Keratinocyte (primary cell): ENCODE data around the gene CASP3.

ENCODE experiments used
- EZH2 ChIP-seq: IDR thresholded peaks from one replicate; pipeline ENCODE4 v1.6.1; 2012; ENCODE audit warnings: inconsistent platforms, mild to moderate bottlenecking, low read length, moderate library complexity
- TF ChIP-seq, protein P1 (sequence below), 3 experiments: IDR thresholded peaks in 1 of 3; conservative IDR thresholded peaks in 1 of 3; optimal IDR thresholded peaks in 1 of 3; 2 replicates in 2 of 3; 3 replicates in 1 of 3; pipeline versions ENCODE3 to v1.5.1; 2011; ENCODE audit warnings: low read length in 3 of 3, mild to moderate bottlenecking in 3 of 3, moderate library complexity in 2 of 3, control low read depth in 1 of 3, inconsistent platforms in 1 of 3; ENCODE audit not compliant: insufficient read depth in 2 of 3; ENCODE audit errors: extremely low read depth in 1 of 3

GRCh38 chr4:184635381-184635780, 13.9 kb downstream of the CASP3 start:
- TF ChIP-seq, protein P1, sequence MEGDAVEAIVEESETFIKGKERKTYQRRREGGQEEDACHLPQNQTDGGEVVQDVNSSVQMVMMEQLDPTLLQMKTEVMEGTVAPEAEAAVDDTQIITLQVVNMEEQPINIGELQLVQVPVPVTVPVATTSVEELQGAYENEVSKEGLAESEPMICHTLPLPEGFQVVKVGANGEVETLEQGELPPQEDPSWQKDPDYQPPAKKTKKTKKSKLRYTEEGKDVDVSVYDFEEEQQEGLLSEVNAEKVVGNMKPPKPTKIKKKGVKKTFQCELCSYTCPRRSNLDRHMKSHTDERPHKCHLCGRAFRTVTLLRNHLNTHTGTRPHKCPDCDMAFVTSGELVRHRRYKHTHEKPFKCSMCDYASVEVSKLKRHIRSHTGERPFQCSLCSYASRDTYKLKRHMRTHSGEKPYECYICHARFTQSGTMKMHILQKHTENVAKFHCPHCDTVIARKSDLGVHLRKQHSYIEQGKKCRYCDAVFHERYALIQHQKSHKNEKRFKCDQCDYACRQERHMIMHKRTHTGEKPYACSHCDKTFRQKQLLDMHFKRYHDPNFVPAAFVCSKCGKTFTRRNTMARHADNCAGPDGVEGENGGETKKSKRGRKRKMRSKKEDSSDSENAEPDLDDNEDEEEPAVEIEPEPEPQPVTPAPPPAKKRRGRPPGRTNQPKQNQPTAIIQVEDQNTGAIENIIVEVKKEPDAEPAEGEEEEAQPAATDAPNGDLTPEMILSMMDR (optimal IDR thresholded peaks at IDR 0.05 in 1 of 3, IDR thresholded peaks at IDR 0.05 in 1 of 3, conservative IDR thresholded peaks at IDR 0.05 in 1 of 3; ENCODE audit: extremely low read depth in 1 of 3, insufficient read depth in 2 of 3, low read length in 3 of 3), result no peak
- TF ChIP-seq EZH2, result no peak
